ENCODE results near the gene CALD1. TPM values are rescaled to one million over a fixed set of nuclear protein-coding genes. Genes with fewer than 3 reads are reported as not detected.

CALD1 gene
- total RNA-seq, 1 donor from 2014 or later = 118 TPM

GRCh38 chr7:134935701-134936100, 156.3 kb downstream of the CALD1 start:
- H3K9me3 Mint-ChIP-seq = no peaks in the 10 kb centered on the region
- no peaks in the 10 kb centered on the region for H3K27me3 Mint-ChIP-seq (ENCODE audit: insufficient read depth, low read depth)
- no peaks in the 10 kb centered on the region for H3F3A ChIP-seq (ENCODE audit: low read depth)
- no peak overlapping the region for H3K4me2 ChIP-seq
- no peak for DNase-seq (ENCODE audit: low spot score)
- H3K27ac Mint-ChIP-seq = no peak overlapping the region
- H2AFZ ChIP-seq (replicated peaks) = no peak overlapping the region
- no peak for TF ChIP-seq EZH2phosphoT487 (IDR thresholded peaks at IDR 0.05)
- no peak for TF ChIP-seq EZH2 (IDR thresholded peaks at IDR 0.05)
- no peak for TF ChIP-seq CTCF (IDR thresholded peaks at IDR 0.05)
- H3K4me1 Mint-ChIP-seq = peaks cover 22% of the 10 kb centered on the region
- no peak overlapping the region for H3K4me3 Mint-ChIP-seq
- no peaks in the 10 kb centered on the region for H3K79me2 ChIP-seq (ENCODE audit: low read depth)
- peaks cover 11% of the 10 kb centered on the region for H3K4me1 ChIP-seq
- no peaks in the 10 kb centered on the region for H4K20me1 ChIP-seq (ENCODE audit: low read depth)
- H3K4me3 ChIP-seq = no peak overlapping the region
- no peak overlapping the region for H3K9ac ChIP-seq
- no peaks in the 10 kb centered on the region for H3K36me3 ChIP-seq
- H3K27ac ChIP-seq = no peak overlapping the region
- H3K27me3 ChIP-seq = no peaks in the 10 kb centered on the region
- peaks cover 29% of the 10 kb centered on the region for H3K36me3 Mint-ChIP-seq
- H3K9me3 ChIP-seq (ENCODE audit: low read depth) = no peaks in the 10 kb centered on the region

GRCh38 chr7:134936893-134937510, 157.6 kb downstream of the CALD1 start:
- no peak overlapping the region for H3K27ac Mint-ChIP-seq
- no peak overlapping the region for H2AFZ ChIP-seq (replicated peaks)
- H3K79me2 ChIP-seq (ENCODE audit: low read depth) = no peaks in the 10 kb centered on the region
- no peaks in the 10 kb centered on the region for H3F3A ChIP-seq (ENCODE audit: low read depth)
- H3K4me3 ChIP-seq = no peak overlapping the region
- no peak overlapping the region for H3K4me3 Mint-ChIP-seq
- peak; percentile 74 for DNase-seq (ENCODE audit: low spot score)
- peaks cover 2% of the 10 kb centered on the region for H3K27me3 Mint-ChIP-seq (ENCODE audit: insufficient read depth, low read depth)
- H3K4me1 Mint-ChIP-seq = peaks cover 22% of the 10 kb centered on the region
- H3K4me1 ChIP-seq = peaks cover 17% of the 10 kb centered on the region
- peak overlapping the region; percentile 49 for H3K4me2 ChIP-seq
- no peaks in the 10 kb centered on the region for H4K20me1 ChIP-seq (ENCODE audit: low read depth)
- no peak overlapping the region for H3K9ac ChIP-seq
- H3K9me3 Mint-ChIP-seq = no peaks in the 10 kb centered on the region
- no peaks in the 10 kb centered on the region for H3K36me3 ChIP-seq
- TF ChIP-seq EZH2 (IDR thresholded peaks at IDR 0.05) = no peak
- no peak for TF ChIP-seq EZH2phosphoT487 (IDR thresholded peaks at IDR 0.05)
- TF ChIP-seq CTCF (IDR thresholded peaks at IDR 0.05) = no peak
- no peak overlapping the region for H3K27ac ChIP-seq
- no peaks in the 10 kb centered on the region for H3K27me3 ChIP-seq
- peaks cover 23% of the 10 kb centered on the region for H3K36me3 Mint-ChIP-seq
- H3K9me3 ChIP-seq (ENCODE audit: low read depth) = no peaks in the 10 kb centered on the region

- H2AFZ ChIP-seq (replicated peaks) = no peak overlapping the region
- H4K20me1 ChIP-seq (ENCODE audit: low read depth) = no peaks in the 10 kb centered on the region
- H3K79me2 ChIP-seq (ENCODE audit: low read depth) = no peaks in the 10 kb centered on the region
- no peaks in the 10 kb centered on the region for H3K9me3 ChIP-seq (ENCODE audit: low read depth)
- H3K36me3 ChIP-seq = no peaks in the 10 kb centered on the region
- no peaks in the 10 kb centered on the region for H3K9me3 Mint-ChIP-seq
- peaks cover 2% of the 10 kb centered on the region for H3K27me3 Mint-ChIP-seq (ENCODE audit: insufficient read depth, low read depth)
- no peak overlapping the region for H3K9ac ChIP-seq
- H3K27ac Mint-ChIP-seq = no peak overlapping the region
- no peak for TF ChIP-seq EZH2 (IDR thresholded peaks at IDR 0.05)
- no peak for TF ChIP-seq CTCF (IDR thresholded peaks at IDR 0.05)
- no peak for TF ChIP-seq EZH2phosphoT487 (IDR thresholded peaks at IDR 0.05)
- DNase-seq (ENCODE audit: low spot score) = no peak
- no peak overlapping the region for H3K4me2 ChIP-seq
- no peak overlapping the region for H3K4me3 Mint-ChIP-seq
- H3K4me1 Mint-ChIP-seq = peaks cover 22% of the 10 kb centered on the region
- no peak overlapping the region for H3K27ac ChIP-seq
- no peaks in the 10 kb centered on the region for H3K27me3 ChIP-seq
- peaks cover 17% of the 10 kb centered on the region for H3K4me1 ChIP-seq
- H3K4me3 ChIP-seq = no peak overlapping the region
- H3F3A ChIP-seq (ENCODE audit: low read depth) = no peaks in the 10 kb centered on the region
- peaks cover 17% of the 10 kb centered on the region for H3K36me3 Mint-ChIP-seq
These were observed 158.7 kb downstream of the CALD1 start for GRCh38 chr7:134938141-134938540.

Measured in neural progenitor cell (in vitro differentiated cells).